ENCODE results near the gene MLH1.

DNA sequence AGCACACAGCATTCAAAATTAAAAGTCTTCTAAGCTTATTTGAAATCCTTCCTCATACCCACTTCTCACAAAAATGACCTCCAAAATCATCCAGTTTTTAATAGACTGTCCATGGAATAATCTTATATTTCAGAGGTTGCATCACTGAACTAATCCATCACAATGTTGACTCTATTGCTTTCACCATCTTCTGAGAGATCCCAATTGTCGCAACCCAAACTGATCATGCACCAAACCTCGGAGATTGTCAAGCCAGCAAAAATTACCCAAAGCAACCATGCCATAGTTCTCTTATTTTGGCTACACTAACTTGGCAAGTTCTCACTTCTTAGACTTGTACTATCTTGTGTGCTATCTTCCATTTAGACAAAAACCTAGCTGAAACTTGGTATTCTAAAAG lies 105.6 kb downstream of the MLH1 start:
- no peak for TF ChIP-seq EZH2 (optimal IDR thresholded peaks at IDR 0.05; ENCODE audit: low read depth, low read length)
- TF ChIP-seq, protein P1, sequence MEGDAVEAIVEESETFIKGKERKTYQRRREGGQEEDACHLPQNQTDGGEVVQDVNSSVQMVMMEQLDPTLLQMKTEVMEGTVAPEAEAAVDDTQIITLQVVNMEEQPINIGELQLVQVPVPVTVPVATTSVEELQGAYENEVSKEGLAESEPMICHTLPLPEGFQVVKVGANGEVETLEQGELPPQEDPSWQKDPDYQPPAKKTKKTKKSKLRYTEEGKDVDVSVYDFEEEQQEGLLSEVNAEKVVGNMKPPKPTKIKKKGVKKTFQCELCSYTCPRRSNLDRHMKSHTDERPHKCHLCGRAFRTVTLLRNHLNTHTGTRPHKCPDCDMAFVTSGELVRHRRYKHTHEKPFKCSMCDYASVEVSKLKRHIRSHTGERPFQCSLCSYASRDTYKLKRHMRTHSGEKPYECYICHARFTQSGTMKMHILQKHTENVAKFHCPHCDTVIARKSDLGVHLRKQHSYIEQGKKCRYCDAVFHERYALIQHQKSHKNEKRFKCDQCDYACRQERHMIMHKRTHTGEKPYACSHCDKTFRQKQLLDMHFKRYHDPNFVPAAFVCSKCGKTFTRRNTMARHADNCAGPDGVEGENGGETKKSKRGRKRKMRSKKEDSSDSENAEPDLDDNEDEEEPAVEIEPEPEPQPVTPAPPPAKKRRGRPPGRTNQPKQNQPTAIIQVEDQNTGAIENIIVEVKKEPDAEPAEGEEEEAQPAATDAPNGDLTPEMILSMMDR (IDR thresholded peaks at IDR 0.05; ENCODE audit: low read length), result no peak
- TF ChIP-seq EZH2phosphoT487 (IDR thresholded peaks at IDR 0.05; ENCODE audit: low read length), result no peak
